Measurements from ENCODE around the gene ERCC6.

DNA sequence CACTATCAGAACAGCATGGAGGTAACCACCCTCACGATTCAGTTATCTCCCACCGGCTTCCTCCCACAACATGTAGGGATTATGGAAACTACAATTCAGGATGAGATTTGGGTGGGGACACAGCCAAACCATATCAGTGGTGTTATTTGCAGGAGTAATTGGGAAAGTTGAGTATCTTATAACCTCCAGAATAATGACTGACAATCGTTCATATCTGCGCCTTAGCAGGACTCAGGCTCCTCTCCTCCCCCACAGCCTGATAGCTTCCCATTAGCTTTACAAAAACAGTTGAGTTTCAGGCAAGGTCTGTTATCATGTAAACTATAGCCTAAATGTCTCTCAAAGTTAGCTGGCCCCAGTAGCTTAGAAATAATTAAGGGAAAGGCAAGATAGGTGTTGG, 3.4 kb upstream of the ERCC6 start:
- TF ChIP-seq, protein P1, sequence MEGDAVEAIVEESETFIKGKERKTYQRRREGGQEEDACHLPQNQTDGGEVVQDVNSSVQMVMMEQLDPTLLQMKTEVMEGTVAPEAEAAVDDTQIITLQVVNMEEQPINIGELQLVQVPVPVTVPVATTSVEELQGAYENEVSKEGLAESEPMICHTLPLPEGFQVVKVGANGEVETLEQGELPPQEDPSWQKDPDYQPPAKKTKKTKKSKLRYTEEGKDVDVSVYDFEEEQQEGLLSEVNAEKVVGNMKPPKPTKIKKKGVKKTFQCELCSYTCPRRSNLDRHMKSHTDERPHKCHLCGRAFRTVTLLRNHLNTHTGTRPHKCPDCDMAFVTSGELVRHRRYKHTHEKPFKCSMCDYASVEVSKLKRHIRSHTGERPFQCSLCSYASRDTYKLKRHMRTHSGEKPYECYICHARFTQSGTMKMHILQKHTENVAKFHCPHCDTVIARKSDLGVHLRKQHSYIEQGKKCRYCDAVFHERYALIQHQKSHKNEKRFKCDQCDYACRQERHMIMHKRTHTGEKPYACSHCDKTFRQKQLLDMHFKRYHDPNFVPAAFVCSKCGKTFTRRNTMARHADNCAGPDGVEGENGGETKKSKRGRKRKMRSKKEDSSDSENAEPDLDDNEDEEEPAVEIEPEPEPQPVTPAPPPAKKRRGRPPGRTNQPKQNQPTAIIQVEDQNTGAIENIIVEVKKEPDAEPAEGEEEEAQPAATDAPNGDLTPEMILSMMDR (IDR thresholded peaks at IDR 0.05), result no peak
- no peak for TF ChIP-seq EZH2 (IDR thresholded peaks at IDR 0.05; ENCODE audit: borderline replicate concordance, insufficient read depth, low read depth, low read length, poor library complexity, severe bottlenecking)
